ENCODE results near the gene SPACDR.

Gene SPACDR

DNA sequence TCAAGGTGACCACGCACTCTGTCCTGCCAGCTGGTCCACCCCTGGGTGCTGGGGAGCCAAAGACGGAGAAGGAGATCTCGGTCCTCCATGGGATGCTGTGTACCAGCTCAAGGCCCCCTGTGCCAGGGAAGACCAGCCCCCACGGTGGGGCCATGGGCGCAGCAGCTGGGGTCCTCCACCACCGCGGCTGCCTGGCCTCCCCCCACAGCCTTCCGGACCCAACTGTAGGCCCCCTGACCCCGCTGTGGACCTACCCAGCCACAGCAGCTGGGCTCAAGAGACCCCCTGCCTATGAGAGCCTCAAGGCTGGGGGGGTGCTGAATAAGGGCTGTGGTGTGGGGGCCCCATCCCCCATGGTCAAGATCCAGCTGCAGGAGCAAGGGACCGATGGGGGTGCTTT lies 25.1 kb upstream of the SPACDR start:
- H3K4me3 ChIP-seq (ENCODE audit: low read depth, low read length) = no peak overlapping the region
- no peak for TF ChIP-seq CTCF (IDR thresholded peaks at IDR 0.05; ENCODE audit: borderline replicate concordance, insufficient read depth, low read depth, low read length)

DNA sequence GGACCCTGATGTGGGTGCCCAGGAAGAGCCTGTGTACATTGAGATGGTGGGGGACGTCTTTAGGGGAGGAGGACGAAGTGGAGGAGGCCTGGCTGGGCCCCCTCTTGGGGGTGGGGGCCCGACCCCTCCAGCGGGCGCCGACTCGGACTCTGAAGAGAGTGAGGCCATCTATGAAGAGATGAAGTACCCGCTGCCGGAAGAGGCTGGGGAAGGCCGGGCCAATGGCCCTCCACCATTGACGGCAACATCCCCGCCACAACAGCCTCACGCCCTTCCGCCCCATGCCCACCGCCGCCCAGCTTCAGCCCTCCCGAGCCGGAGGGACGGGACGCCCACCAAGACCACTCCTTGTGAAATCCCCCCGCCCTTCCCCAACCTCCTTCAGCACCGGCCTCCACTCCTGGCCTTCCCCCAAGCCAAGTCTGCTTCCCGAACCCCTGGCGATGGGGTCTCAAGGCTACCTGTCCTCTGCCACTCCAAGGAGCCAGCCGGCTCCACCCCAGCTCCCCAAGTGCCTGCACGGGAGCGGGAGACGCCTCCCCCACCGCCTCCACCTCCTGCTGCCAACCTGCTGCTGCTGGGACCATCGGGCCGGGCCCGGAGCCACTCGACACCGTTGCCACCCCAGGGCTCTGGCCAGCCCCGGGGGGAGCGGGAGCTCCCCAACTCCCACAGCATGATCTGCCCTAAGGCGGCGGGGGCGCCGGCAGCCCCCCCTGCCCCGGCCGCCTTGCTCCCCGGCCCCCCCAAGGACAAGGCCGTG lies 24.5 kb upstream of the SPACDR start:
- H3K4me3 ChIP-seq (ENCODE audit: low read depth, low read length) = no peak overlapping the region
- no peak for TF ChIP-seq CTCF (IDR thresholded peaks at IDR 0.05; ENCODE audit: borderline replicate concordance, insufficient read depth, low read depth, low read length)

DNA sequence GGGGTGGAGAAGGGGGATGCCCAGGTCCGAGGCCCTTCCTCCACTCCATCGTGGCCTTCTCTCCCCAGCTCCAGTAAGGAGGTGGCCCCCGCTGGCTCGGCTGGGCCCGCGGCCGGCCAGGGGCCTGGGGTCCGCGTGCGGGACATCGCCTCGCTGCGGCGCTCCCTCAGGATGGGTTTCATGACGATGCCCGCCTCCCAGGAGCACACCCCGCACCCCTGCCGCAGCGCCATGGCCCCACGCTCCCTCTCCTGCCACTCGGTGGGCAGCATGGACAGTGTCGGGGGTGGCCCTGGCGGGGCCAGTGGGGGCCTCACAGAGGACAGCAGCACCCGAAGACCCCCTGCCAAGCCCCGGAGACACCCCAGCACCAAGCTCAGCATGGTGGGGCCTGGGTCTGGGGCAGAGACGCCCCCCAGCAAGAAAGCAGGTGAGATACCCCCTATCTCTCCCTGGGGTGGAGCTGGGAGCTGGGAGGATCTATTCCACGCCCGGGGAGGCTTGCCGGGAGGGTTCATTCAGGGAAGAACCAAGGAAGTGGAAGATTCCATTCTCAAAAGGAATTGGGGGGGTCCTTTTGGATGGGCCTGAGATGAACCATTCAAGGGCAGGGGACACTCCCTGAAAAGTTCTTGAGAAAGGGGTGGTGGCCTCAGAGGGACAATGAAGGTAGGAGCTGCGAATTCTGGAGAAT lies 22.8 kb upstream of the SPACDR start:
- H3K4me3 ChIP-seq (ENCODE audit: low read depth, low read length) = no peak overlapping the region
- TF ChIP-seq CTCF (IDR thresholded peaks at IDR 0.05; ENCODE audit: borderline replicate concordance, insufficient read depth, low read depth, low read length) = no peak

DNA sequence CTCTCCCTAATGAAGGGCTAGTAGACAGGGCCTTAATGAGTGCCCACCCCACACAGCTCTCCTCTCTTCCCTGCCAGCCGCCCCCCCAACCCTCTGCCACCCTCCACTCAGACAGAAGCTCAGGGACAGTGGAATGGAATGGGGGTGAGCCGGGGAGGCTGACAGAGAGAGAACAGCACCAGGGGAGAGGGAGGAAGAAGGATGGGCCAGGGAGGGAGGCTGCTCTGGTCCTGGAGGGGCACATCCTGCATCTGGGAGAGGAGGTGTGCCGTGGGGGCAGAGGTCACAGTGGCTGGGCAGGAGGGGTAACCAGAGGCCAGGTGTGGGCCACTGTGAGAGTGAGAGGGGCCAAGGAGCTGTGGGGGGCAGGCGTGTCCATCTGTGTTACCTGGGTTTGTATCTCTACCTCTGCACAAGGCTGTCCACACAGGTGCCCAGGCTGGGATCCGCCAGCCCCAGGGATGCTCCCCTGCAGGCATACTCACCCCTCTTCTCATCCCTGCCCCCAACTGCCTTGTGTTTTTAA lies 22.1 kb upstream of the SPACDR start:
- H3K4me3 ChIP-seq (ENCODE audit: low read depth, low read length) = no peak overlapping the region
- TF ChIP-seq CTCF (IDR thresholded peaks at IDR 0.05; ENCODE audit: borderline replicate concordance, insufficient read depth, low read depth, low read length) = no peak

DNA sequence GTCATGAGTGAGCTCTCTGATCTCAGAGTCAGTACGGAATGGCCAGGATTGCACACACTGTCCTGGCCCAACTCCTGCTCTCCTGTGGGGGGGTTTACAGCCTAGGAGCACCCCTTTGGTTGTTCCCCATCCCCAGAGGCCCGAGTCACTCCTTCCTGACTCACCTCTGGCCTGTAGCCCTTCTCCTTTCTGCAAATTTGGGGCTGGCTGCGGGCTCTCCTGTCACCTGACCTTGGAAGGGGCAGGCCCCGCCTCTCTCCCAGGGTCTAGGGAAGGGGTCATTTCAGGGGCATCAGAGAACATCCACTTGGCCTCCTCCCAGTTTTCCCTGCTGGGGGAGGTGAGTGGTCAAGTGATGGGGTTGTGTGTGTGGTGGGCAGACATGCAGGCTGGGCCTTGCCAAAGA lies 21.4 kb upstream of the SPACDR start:
- no peak for TF ChIP-seq CTCF (IDR thresholded peaks at IDR 0.05; ENCODE audit: borderline replicate concordance, insufficient read depth, low read depth, low read length)

GRCh38 chr7:100484673-100485045 lies 20.6 kb upstream of the SPACDR start:
- no peak for TF ChIP-seq CTCF (IDR thresholded peaks at IDR 0.05; ENCODE audit: borderline replicate concordance, insufficient read depth, low read depth, low read length)
- H3K4me3 ChIP-seq (ENCODE audit: low read depth, low read length) = no peak overlapping the region

More for the DNA sequence above, 21.4 kb upstream of the SPACDR start:
- H3K4me3 ChIP-seq (ENCODE audit: low read depth, low read length) = no peak overlapping the region
